HPDE6-E6E7 (cell line): ENCODE data around the gene GPR82.
"Not testable (repeated sequence)": the region's sequence is repeated elsewhere in the genome, so short reads cannot be mapped to it uniquely, and the experiment has no call there.

Source experiments
- DNase-seq: peaks from one replicate; pipeline ENCODE4 v3.0.0; 2011; ENCODE audit warnings: missing footprints; ENCODE audit errors: extremely low spot score

Gene GPR82, protein sequence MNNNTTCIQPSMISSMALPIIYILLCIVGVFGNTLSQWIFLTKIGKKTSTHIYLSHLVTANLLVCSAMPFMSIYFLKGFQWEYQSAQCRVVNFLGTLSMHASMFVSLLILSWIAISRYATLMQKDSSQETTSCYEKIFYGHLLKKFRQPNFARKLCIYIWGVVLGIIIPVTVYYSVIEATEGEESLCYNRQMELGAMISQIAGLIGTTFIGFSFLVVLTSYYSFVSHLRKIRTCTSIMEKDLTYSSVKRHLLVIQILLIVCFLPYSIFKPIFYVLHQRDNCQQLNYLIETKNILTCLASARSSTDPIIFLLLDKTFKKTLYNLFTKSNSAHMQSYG

DNA sequence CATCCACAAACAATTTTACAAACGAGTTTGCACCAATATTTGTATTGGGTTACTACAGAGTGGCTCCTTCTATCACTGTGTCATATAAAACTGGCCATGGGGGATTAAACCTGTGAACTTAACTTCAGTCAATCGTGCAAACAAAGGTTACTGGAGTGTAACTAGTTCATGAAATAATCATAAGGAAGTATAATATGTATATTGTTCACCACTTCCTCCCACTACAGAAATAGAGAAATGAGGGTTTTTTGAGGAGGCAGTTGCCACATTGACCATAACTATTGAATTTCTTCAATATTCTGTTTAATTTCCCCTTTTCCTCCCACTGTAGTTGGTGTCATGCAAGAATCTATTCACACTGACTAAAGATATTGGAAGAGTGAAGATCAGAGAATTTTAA, at the start of gene GPR82:
Gene GPR82, plus strand, starts transcription at position 356 of the 400 bp plus-strand sequence. CDS start 2,846 bp downstream, outside the sequence.
- DNase-seq, result no peak

DNA sequence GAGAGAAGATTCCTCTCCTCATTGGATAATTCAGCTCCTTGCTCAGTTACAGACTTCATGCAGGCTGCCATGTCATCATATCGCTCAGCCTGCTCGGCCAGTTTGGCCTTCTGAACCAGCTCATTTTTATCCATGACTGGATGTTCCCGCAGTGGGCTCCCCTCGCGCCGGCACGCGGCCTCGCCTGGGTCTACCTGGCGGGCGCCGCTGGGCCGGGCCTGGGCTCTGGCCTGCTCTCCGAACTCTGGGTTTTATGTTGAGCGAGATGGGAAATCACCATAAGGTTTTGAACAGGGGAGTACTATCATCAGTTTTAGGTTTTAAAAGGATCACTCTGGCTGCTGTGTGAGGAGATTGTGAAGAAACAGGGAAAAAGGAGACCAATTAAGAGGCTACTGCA, 47.6 kb upstream of the GPR82 start:
- DNase-seq, result not testable (repeated sequence)

- DNase-seq, result no peak
Measured at GRCh38 chrX:41677183-41678060, 46.6 kb upstream of the GPR82 start.

GRCh38 chrX:41684138-41684537, 39.8 kb upstream of the GPR82 start:
- no peak for DNase-seq

DNA sequence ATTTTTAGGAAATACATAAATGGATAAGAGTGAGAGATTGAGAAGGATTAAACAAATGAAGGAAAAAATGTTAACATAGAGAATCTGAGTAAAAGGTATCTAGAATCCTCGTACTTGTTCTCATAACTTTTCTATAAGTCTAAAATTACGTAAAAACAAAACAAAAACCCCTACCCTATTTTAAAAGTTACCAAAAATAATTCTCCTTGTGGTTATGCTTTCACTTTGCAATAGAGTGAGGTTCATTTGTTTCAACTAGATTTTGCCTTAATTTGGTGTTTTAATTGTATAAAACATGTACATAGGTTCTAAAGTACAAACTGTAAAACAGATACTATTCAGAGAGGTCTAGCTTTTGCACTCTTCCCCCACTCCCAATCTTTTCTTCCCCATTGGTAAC, 39.0 kb upstream of the GPR82 start:
- no peak for DNase-seq

DNA sequence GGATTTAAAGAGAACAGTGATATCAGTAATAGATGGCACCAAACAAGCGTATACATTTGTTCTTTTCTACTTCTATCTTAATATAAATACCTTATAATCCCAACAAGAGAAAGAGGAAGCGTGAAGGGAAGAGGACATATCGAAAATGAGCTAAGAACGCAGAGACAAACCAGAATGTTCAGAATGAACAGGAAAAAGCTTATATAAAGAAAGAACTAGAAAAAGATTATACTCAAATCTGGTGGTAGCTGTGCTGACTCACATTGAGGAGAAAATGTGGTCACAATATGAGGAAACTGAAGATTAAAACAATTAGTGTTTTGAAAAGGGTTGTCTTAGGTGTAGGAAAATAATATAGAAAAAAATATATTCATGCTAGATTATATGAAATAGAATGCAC, 37.2 kb upstream of the GPR82 start:
- no peak for DNase-seq

GRCh38 chrX:41688156-41688555, 35.8 kb upstream of the GPR82 start:
- DNase-seq, result no peak

- no peak for DNase-seq
Measured at GRCh38 chrX:41688835-41689234, 35.1 kb upstream of the GPR82 start, which contains the start of gene GPR34. GPR34 (plus strand) TSS chrX:41688973; CDS start chrX:41695634, 6,661 bp downstream.

DNA sequence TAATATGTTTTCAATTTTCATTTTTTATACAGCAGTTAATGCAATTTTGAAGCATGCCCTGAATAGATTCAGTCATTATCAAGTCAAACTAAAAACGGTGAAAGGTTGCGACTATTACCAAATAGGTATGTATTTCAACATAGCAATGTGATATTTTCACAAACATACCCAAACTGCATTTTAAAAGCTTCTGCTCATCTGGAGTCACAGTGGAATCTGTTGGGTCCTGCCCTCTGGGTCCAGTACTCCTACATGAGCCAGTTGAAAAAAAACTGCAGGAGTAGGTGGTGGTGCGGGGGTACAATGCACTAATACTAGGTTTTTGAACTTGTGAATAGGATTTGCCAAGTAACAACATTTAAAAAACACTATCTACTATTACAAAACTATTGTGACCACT, 34.3 kb upstream of the GPR82 start:
- no peak for DNase-seq

- DNase-seq, result no peak
Measured at GRCh38 chrX:41692162-41692749, 31.7 kb upstream of the GPR82 start.

DNA sequence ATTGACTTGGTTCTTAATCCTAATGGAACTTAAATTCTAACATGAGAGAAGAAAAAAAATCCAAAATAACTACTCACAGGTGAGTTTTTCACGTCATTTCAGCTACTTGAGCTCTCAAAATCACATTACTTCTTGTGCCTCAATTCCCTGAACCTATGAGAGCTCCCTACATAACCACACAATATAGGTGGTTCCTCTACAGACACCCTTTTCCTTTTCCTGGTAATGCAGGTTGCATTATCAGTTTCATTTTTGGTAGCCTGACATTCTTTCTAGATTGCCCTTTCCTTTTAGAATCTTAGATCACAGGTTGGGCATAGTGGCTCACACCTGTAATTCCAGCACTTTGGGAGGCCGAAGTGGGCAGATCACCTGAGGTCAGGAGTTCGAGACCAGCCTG, 31.0 kb upstream of the GPR82 start:
- no peak for DNase-seq

DNA sequence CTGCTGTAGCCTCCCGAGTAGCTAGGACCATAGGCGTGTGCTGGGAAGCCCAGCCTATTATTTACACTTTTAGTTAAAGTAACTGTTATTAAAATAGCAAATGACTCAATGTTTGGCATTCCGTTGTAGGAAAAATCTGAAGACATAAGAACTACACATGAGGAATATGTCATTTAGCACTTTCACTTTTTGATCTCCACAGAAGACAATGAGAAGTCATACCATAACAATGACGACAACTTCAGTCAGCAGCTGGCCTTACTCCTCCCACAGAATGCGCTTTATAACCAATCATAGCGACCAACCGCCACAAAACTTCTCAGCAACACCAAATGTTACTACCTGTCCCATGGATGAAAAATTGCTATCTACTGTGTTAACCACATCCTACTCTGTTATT, 28.6 kb upstream of the GPR82 start:
- DNase-seq, result no peak

DNA sequence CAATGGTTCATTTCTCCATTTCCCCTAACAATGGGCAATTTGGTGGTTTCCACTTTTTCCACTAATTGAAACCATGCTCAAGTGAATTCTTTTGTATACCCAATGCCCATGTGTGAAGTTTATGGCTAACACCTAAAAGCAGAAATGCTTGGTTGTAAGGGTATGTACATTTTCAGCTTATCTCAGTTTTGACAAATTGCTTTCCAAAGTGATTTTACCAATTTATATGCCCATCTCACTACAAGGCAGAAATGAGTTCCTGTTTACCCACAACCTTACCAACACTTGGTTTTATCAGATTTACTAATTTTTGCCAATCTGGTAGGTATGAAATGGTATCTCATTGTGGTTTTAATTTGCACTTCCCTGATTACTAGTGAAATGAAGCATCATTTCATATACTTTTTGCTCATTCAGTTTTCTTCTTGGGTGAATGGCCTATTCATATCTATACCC, 20.4 kb upstream of the GPR82 start:
- no peak for DNase-seq

DNA sequence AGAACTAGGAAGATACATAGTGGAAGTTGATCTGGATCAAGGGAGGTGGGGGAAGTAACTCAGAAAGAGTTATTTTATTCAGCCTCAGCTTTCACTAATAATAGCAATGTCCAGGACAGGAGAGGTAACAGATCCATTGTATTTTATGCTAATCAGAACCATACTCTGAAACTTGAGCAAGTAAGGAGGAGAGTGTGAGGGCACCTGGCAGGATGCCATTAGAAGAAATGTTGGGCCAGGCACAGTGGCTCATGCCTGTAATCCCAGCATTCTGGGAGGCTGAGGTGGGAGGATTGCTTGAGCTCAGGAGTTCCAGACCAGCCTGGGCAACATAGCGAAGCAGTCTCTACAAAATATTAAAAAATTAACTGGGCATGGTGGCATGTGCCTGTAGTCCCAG, 18.9 kb upstream of the GPR82 start:
- no peak for DNase-seq

GRCh38 chrX:41705680-41706374, 18.2 kb upstream of the GPR82 start:
- DNase-seq, result no peak

DNA sequence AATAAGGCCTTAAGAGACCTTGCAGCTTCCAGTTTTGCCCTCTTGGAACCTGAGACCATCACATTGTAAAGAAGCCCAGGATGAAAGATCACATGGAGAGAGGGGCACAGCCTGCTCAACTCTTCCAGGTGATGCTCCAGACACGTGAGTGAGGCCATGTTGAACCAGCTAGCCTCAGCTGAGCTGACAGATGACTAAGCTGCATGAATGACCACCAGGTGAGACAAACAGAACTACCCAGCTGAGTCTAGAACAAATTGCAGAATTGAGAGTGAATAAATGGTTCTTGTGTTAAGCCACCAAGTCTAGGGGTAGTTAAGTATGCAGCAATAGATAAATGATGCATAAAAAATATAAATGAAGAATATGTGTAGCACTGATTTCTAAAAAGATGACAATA, 16.8 kb upstream of the GPR82 start:
- no peak for DNase-seq

DNA sequence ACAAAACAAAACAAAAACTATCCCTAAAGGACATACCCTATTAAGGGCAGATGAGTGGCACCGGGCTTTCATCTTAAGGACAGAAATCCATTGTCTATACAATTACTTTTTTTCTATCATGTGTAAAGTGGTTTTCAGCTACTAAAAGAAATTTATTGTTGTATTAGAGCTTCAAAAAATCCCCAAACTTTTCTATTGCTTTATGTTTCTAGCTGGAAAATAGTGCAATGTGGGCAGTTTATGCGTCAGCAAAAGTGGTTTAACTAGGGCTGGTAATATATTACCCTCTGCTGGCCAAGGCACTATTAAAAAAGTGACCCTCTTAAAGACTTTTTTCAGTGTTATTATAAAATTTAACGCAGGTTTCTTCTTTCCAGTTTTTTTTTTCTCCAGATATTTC, 15.5 kb upstream of the GPR82 start:
- no peak for DNase-seq

- no peak for DNase-seq
Measured at GRCh38 chrX:41711021-41711667, 12.8 kb upstream of the GPR82 start.

GRCh38 chrX:41716222-41716621, 7.8 kb upstream of the GPR82 start:
- DNase-seq, result no peak

DNA sequence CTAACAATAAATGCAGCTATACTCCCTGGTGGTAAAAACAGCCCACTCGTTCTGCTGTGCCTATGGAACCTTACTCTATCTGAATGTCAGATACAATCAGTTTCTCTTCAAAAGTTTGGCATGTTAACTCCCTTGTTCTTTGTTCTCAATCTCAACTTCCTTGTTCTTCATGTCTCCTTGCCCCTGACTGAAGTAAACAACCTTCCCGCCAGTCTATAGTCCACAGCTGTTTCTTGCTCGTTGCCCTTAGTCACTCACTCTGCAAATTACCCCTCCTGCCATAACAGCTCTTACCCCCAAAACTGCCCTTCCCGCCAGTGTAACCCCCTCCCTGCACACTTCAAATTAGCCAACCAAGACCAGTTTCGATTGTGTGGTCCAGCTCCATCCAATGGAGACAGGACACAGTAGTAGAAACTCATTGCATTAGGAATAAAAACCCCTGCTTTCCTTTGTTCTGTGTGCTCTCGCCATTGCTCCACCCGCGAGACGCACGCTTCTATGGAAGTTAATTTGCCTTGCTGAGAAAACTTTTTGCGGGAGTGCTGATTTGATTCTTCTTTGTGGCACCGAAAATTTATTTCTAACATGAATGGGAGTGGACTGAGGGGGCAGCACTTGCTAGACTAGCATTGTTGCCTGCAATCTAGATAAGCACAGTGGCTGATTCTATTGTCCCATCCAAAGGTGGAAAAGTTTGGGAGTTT, 7.1 kb upstream of the GPR82 start:
- no peak for DNase-seq
